Measurements from ENCODE around the gene TNFSF13B.

- no peak for TF ChIP-seq POLR2AphosphoS5 (IDR thresholded peaks at IDR 0.05; ENCODE audit: low read depth, low read length)
- TF ChIP-seq CTCF (IDR thresholded peaks at IDR 0.05), result no peak
- no peak for TF ChIP-seq SIN3A (IDR thresholded peaks at IDR 0.05; ENCODE audit: borderline replicate concordance, insufficient read depth, low read depth, low read length)
- TF ChIP-seq REST (IDR thresholded peaks at IDR 0.05; ENCODE audit: insufficient read depth in 1 of 2, low read depth in 2 of 2, low read length in 1 of 2), result no peak
Measured at GRCh38 chr13:108346376-108346775, 76.9 kb downstream of the TNFSF13B start.
